GM19239 (cell line): ENCODE measurements around the gene KCNG2.
A peak's percentile ranks its signal among the peaks of the same experiment; 100 is the strongest.

Experiments
- DNase-seq: peaks from one replicate; pipeline ENCODE4 v3.0.0; 2011; ENCODE audit warnings: low spot score; ENCODE audit not compliant: insufficient read length
- FAIRE-seq: peaks from 2 replicates; lab custom pipeline; 2011; peaks lifted over from hg19 to GRCh38; lab: Jason Lieb, UNC

Gene KCNG2

GRCh38 chr18:79900610-79901570 lies 103.2 kb downstream of the KCNG2 start:
- DNase-seq (no peak), FAIRE-seq (no peak)

- FAIRE-seq (no peak), DNase-seq (no peak)
Measured at GRCh38 chr18:79901665-79902064, 103.9 kb downstream of the KCNG2 start.

- FAIRE-seq, result no peak
- no peak for DNase-seq
Measured at GRCh38 chr18:79902075-79902474, 104.3 kb downstream of the KCNG2 start.

DNA sequence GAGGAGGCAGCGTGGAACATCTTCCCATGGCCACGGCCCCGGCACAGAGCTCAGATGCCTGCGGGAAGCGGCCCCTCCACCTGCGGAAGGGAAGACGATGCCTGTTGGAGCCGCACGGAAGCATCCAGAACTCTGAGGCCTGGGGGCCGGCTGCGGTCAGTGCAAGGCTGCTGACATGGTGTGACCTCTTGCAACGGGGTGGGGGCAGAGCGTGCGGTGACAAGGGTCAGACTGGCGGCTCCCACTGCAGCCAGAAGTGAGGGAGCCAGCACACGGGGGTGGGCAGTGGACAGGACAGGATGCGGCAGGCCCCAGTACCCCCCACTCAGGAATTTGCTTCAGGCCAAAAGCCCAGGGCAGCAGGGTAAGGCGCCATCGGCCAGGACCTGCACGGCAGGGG lies 104.9 kb downstream of the KCNG2 start:
- FAIRE-seq (no peak), DNase-seq (no peak)

- no peak for DNase-seq
- no peak for FAIRE-seq
Measured at GRCh38 chr18:79903071-79903635, 105.4 kb downstream of the KCNG2 start.

- FAIRE-seq, result no peak
- no peak for DNase-seq
Measured at GRCh38 chr18:79903787-79904356, 106.1 kb downstream of the KCNG2 start.

DNA sequence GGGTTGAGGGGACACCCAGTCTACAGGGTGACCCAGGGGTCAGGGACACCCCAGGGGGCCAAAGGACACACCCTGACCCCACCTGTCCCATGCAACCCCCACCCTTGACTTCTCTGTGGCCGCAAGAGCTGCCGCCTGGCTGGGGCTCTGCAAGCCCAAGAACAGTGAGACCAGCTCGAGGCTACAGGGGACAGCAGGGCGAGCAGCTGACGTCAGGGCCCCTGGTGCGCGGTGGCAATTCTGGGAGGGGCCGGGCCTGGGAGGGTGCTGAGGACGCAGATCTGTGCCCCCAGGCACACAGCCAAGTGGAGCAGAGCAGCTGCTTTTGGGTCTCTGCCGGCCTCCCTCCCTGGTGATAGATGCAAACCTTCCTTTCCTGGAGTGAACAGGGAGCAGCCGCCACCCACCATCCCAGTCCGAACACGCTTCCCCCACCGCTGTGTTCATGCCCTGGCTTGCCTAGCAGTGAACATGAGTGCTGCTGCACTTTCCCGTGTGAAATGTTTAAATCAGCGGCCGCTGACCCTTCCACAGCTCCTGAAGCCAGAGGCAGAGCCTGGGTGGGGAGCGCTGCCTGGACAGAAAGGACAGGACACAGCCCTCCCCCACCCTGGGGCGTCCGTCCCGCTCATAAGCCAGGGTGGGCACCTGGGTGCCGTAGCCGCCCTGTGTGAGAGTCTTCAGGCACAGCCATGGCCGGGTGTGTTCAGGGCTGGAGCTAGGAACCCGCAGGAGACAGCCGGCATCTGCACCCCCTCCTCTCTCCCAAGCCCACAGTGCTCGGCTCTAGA lies 106.8 kb downstream of the KCNG2 start:
- FAIRE-seq (no peak), DNase-seq (no peak)

DNA sequence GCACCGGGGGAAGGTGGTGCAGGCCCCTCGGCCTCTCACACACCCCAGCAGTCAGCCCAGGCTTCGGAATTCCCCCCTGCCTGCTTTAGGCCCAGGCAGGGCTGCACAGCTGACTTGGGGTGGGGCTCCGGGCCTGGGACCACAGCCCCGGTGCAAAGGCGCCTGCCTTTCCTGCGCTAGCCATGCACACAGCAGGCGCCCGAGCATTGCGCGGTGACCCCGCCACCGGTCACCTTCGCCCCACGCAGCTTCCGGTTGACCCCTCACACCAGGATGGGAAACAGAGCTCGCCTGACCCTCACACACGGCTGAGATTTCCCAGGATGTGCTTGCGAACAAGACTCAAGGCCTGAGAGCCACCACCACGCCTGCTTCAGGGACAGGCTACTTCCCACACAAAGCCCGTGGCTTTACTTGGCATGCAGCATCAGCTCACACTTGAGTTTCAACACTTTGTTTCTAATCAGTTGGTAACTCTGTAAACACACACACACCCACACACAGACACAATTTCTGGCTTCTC lies 107.7 kb downstream of the KCNG2 start:
- no peak for FAIRE-seq
- DNase-seq, result no peak

GRCh38 chr18:79905993-79906392 lies 108.3 kb downstream of the KCNG2 start:
- FAIRE-seq, result peak; percentile 84

GRCh38 chr18:79906706-79907105 lies 109.0 kb downstream of the KCNG2 start:
- FAIRE-seq, result no peak

More at GRCh38 chr18:79905993-79906392, 108.3 kb downstream of the KCNG2 start:
- no peak for DNase-seq

GRCh38 chr18:79910563-79911343 lies 113.0 kb downstream of the KCNG2 start:
- no peak for FAIRE-seq
- DNase-seq, result no peak

More at GRCh38 chr18:79906706-79907105, 109.0 kb downstream of the KCNG2 start:
- DNase-seq, result no peak

GRCh38 chr18:79911344-79912270 lies 113.9 kb downstream of the KCNG2 start:
- FAIRE-seq, result no peak
- no peak for DNase-seq

- no peak for FAIRE-seq
- no peak for DNase-seq
Measured at GRCh38 chr18:79912409-79912991, 114.8 kb downstream of the KCNG2 start.

DNA sequence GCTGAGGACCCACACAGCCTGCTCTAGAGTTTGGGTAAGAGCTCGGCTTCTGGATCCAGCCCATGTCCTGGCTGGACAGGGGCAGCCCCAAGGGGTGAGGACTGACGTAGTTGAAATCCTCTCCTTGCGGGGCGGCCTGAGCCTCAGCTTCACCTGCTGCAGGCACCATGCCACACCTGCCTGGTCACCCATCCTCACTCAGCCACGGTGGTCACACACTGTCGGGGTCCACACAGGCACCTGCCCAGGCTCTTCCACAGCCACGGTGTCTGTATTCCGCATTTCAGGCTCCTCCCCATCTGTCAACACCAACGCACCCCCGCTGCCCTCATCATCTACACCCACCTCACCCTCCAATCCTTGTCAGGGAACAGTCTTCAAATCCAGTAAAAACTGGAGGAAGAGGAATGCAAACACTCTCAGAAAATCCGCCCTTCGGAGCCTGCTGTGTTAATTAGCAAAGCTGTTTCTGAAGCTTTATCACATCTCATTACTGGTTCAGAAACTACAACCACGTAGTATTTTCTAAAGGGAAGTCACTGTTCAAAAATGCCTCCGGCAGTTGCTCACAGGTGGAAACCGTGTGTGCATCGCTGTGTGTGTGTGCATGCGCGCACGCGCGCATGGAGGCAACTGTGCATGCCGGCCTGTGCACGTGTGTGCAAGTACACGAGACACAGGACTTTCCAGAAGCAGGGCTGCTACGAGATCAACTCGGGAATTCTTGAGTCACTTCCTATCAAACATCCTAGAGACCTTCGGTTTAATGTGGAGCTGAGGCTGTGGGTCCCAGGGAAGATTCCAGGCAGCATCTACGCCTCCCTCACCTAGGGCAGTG lies 115.5 kb downstream of the KCNG2 start:
- DNase-seq (no peak), FAIRE-seq (no peak)

DNA sequence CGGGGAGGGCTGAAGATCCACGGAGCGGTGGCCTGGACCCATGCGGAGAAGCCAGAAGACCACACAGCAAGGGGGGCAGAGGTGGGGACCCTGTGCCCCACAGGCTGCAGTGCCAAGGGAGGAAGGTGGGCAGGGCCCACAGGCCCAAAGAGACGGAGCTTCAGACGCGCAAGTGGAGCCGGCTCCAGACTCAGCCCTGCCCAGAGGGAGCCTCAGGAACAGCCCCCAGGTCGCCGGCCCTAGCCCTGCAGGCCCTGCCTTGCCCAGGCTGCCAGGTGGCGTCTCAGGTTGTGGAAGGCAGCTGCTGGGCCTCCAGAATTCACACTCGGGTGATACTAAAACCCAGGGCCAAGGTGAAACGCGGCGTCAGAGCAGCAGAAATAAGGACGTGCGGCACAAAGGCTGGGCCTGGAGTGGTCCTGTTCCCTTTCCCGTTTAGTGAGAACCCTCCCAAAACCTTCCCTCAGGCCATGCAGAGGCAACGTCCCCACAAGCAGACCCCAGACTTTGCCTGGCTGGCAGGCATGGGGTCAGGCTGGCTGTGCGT lies 116.9 kb downstream of the KCNG2 start:
- no peak for DNase-seq
- FAIRE-seq, result no peak

GRCh38 chr18:79915161-79916127 lies 117.7 kb downstream of the KCNG2 start:
- no peak for FAIRE-seq

More at GRCh38 chr18:79915161-79916127, 117.7 kb downstream of the KCNG2 start:
- no peak for DNase-seq
